Ovary (tissue), 10 donors: Measurements from ENCODE around the gene OR1K1. TPM values are rescaled to one million over a fixed set of nuclear protein-coding genes. Genes with fewer than 3 reads are reported as not detected.

Source experiments
- DNase-seq, 5 donors: peaks; one replicate each; pipeline ENCODE4 v3.0.0-alpha.2; 2019 to 2020
- H3K27ac ChIP-seq, 2 donors: fragments of 200-600 bp; one replicate each; pipeline versions ENCODE4 v1.5.1 to v1.8.0; 2019 to 2022
- H3K27me3 ChIP-seq: fragments of 200-600 bp; one replicate; pipeline ENCODE4 v1.8.0; 2022
- H3K36me3 ChIP-seq: fragments of 200-600 bp; sonication (generic); one replicate; pipeline ENCODE4 v1.5.1; 2019
- H3K4me1 ChIP-seq: one replicate; pipeline ENCODE4 v1.8.1; 2013; ENCODE audit warnings: mild to moderate bottlenecking, moderate library complexity; ENCODE audit not compliant: insufficient read depth
- H3K4me3 ChIP-seq: fragments of 200-600 bp; sonication (generic); one replicate; pipeline ENCODE4 v1.5.1; 2017
- H3K9me3 ChIP-seq, 2 donors: fragments of 200-600 bp in 1 of 2; sonication (generic) in 1 of 2; one replicate each; pipeline versions ENCODE4 v1.5.1 to v1.8.1; 2013 to 2019; ENCODE audit warnings: mild to moderate bottlenecking in 1 of 2, moderate library complexity in 1 of 2
- CTCF ChIP-seq, 3 donors: fragments of 450-650 bp in 2 of 3; fragments of 200-600 bp in 1 of 3; IDR thresholded peaks; one replicate each; pipeline versions ENCODE4 v1.5.1 to v1.8.0; 2016 to 2022; ENCODE audit warnings: antibody characterized with exemption in 3 of 3, mild to moderate bottlenecking in 1 of 3
- EP300 ChIP-seq: sonication (generic); formaldehyde crosslinking; IDR thresholded peaks from one replicate; pipeline ENCODE4 v1.6.1; 2017; ENCODE audit warnings: antibody characterized with exemption
- POLR2A ChIP-seq: fragments of 450-650 bp; IDR thresholded peaks from one replicate; pipeline ENCODE4 v1.6.1; 2017; ENCODE audit warnings: antibody characterized with exemption, mild to moderate bottlenecking, moderate library complexity
- WGBS, 3 donors: extraction: QIAGEN DNeasy Blood & Tissue Kit in 1 of 3; methylation state at CpG; one replicate each; pipeline versions ENCODE4 v1.1.5 to v1.1.7; 2013 to 2017; 5-methylcytosine and 5-hydroxymethylcytosine counted together
- intact Hi-C, 4 donors: fragments of 100-400 bp; cut with DNase I; formaldehyde crosslinking; loops; one replicate each; pipeline versions ENCODE4 v1.11.0 to v1.15.1; 2022 to 2023
- long read RNA-seq, 3 donors: library from polyadenylated mRNA in 2 of 3; unstranded in 2 of 3; transcript quantifications; one replicate each; pipeline ENCODE4 v2.0.0 and lab custom pipeline, GENCODE V29; 2021 to 2026
- polyA plus RNA-seq, 2 donors: library from polyadenylated mRNA; stranded (reverse); fragments of 200-250 nt in 1 of 2; fragments of 350-450 nt in 1 of 2; fragmentation: Illumina TruSeq in 1 of 2; extraction: RNeasy Lipid Tissue Mini Kit (QIAGEN cat#74804) in 1 of 2; gene quantifications; one replicate each; pipeline ENCODE4 v1.2.3, GENCODE V29; 2013 to 2014
- total RNA-seq, 7 donors: library from RNA; depleted of rRNA in 2 of 7; stranded (reverse); fragments of >200 nt in 2 of 7; fragmentation: NEBNext Ultra II Directional in 3 of 7; extraction: Animal tissue kit (Norgen Biotek cat#: 25700) in 3 of 7; gene quantifications; one replicate each; pipeline versions ENCODE4 v1.1.0 to v1.2.4, GENCODE V29; 2016 to 2023
- donor health status: DM: no; HTN: no; CAD: no; lungs with moderate emphysema.
- donor health status: DM: no; HTN: no; CAD: no.
- donor health status: Bipolar disorder and iron deficiency.
- donor health status: DM: yes; HTN: yes; CAD: no.
- donor health status: DM: no; HTN: no; CAD: no.
- donor health status: DM: yes; HTN: yes; CAD: no.

The OR1K1 gene
- total RNA-seq (not detected), polyA plus RNA-seq (not detected)
- long read RNA-seq, donor 1, partial matches to known transcripts, result 0 of 1 reads
- long read RNA-seq, donor 1, other reads (novel, unspliced or antisense), result 0 of 1 reads
- long read RNA-seq, donor 2, result 0 reads
- long read RNA-seq, donor 3, partial matches to known transcripts, result 0 of 1 reads
- long read RNA-seq, donor 3, other reads (novel, unspliced or antisense), result 1 of 1 reads

GRCh38 chr9:122800066-122801060, at the start of gene OR1K1:
OR1K1 (plus strand) TSS chr9:122800123; CDS start chr9:122800123, 0 bp downstream.
- WGBS, 3 donors, result 93% methylated on average over 30 of the region's 30 CpGs
- Histone ChIP-seq H3K27me3 (no peaks in the 10 kb centered on the region), H3K4me1 (no peaks in the 10 kb centered on the region), H3K4me3 (no peak within 1 kb of the TSS), H3K36me3 (no peaks in the 10 kb centered on the region), H3K27ac (no peak within 1 kb of the TSS), H3K9me3 (no peaks in the 10 kb centered on the region)
- no peak for DNase-seq
- no peak for TF ChIP-seq EP300
- no peak for TF ChIP-seq POLR2A
- TF ChIP-seq CTCF (IDR thresholded peaks at IDR 0.05), result no peak
- intact Hi-C loops, result loop anchor here in 3 of 4 donors (5.0 to 10.0 kb wide), 4 partner anchors 326 to 676 kb away; partner anchors contain the start of gene OR1J1 (in 1 of the 3)

GRCh38 chr9:122754825-122755224, 45.1 kb upstream of the OR1K1 start:
- WGBS, 3 donors, result 22 to 30% (median 29%) methylated on average over 2 of the region's 2 CpGs
- intact Hi-C loops, result no loop called here
- H3K27me3 ChIP-seq, result no peaks in the 10 kb centered on the region
- H3K36me3 ChIP-seq, result no peaks in the 10 kb centered on the region
- H3K4me3 ChIP-seq, result no peak overlapping the region
- TF ChIP-seq EP300, result no peak
- TF ChIP-seq POLR2A, result no peak
- no peak for TF ChIP-seq CTCF (IDR thresholded peaks at IDR 0.05)
- no peak overlapping the region for H3K27ac ChIP-seq
- H3K4me1 ChIP-seq, result no peaks in the 10 kb centered on the region
- DNase-seq, result no peak
- H3K9me3 ChIP-seq, result no peaks in the 10 kb centered on the region

- intact Hi-C loops, result no loop called here
- H3K27ac ChIP-seq, result no peak overlapping the region
- no peaks in the 10 kb centered on the region for H3K4me1 ChIP-seq
- no peak for TF ChIP-seq CTCF (IDR thresholded peaks at IDR 0.05)
- no peak for TF ChIP-seq EP300
- TF ChIP-seq POLR2A, result no peak
- no peak overlapping the region for H3K4me3 ChIP-seq
- 65 to 67% (median 65%) methylated on average over 4 of the region's 4 CpGs for WGBS, 3 donors
- no peaks in the 10 kb centered on the region for H3K36me3 ChIP-seq
- peaks cover 0 to 5% of the 10 kb centered on the region in 2 donors for H3K9me3 ChIP-seq
- no peaks in the 10 kb centered on the region for H3K27me3 ChIP-seq
- no peak for DNase-seq
These were observed 32.1 kb upstream of the OR1K1 start for GRCh38 chr9:122767817-122768216.

GRCh38 chr9:122777052-122777451, 22.9 kb upstream of the OR1K1 start:
- Histone ChIP-seq H3K27ac (no peak overlapping the region), H3K9me3 (no peaks in the 10 kb centered on the region), H3K4me1 (no peaks in the 10 kb centered on the region), H3K27me3 (no peaks in the 10 kb centered on the region), H3K36me3 (no peaks in the 10 kb centered on the region), H3K4me3 (no peak overlapping the region)
- no peak for TF ChIP-seq EP300
- 78 to 86% (median 81%) methylated on average over 8 of the region's 8 CpGs for WGBS, 3 donors
- no peak for DNase-seq
- intact Hi-C loops, result no loop called here
